Endothelial cell of hepatic sinusoid (primary cell): Measurements from ENCODE around the gene SIRT5.

ENCODE experiments used
- in situ Hi-C: cut with HindIII; loops from 2 replicates; pipeline ENCODE4 v1.10.0; 2017; ENCODE audit warnings: low sequenced_read_pairs

Gene SIRT5

DNA sequence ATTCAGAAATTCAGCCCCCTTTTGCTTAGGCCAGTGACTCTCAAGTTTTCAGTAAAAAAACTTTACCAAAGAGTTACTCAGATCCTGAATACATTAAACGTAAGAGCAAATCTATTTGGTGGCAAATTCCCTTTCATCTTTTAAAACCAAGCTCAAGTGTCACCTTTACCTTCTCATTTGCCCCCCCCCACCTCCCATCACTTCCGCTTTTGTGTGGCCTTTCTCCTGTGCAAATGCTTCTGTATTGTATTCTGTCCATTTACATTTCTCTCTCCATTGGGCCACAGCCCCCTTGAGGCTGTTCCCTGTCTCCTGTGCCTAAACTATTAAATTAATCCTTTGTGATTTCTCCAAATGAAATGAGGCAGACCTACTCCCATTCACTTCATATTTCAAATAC, 42.7 kb downstream of the SIRT5 start:
- in situ Hi-C loops: no loop called here

DNA sequence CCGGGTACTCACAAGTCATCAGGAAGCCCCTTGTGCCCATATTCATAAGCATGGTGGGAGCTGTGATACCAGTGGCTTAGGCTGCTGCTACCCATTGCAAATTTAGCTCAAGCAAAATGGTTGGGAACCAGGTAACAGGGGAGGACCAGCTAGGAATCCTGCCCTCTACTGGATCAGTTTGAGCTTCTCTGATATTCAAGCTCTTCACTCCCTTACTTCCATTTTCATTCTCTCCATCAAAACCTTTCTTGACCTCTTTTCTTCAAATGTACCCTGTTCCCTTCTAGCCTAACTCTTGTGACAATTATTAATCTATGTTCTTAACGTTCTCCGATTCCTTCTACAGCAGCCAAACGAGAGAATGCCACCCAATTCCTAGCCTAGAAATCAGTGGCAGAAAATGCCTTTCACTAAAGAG, 50.5 kb downstream of the SIRT5 start:
- in situ Hi-C loops: no loop called here

DNA sequence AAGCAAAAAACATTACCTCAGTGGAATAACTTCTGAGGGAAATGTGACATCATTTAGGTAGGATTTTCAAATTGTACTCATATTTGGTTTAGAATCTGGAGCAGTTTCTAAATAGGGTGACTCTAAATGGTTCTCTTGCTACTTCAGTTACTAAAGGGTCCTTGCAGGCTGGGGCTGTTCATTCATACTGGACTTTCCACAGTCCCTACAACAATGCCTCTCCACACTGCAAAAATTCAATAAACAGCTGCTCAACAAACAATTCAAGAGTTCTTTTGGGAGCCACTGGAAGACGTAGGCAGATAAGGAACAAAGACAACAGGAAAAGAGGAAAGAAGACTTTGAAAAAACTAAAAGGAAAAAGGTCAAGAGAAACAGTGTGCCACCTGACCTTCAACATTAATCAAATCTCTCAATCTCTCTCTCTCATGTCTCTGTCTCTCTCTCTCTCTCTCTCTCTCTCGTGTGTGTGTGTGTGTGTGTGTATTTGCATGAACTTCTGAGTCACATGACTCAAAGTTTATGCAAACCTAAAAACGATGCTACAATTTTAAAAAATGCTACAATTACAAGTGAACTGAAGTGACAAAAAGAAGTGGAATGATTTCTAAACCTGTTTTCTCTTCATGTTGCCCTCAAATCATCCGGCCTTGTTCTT, 55.2 kb downstream of the SIRT5 start:
- in situ Hi-C loops: no loop called here

DNA sequence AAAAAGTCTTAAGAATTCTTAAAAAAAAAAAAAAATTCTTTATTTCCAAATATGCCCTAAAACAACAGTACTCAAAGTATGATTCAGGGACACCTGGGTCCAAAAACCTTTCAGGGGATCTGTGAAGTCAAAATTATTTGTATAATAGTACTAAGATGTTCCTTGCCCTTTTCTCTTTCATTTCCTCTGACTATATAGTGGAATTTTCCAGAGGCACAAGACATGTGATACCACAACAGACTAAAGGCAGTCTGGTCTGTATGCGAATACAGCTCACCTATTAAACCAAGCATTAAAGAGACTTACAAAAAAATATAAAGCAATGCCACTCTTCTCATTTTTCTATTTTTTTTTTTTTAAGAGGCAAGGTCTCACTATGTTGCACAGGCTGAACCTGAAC, 56.1 kb downstream of the SIRT5 start:
- in situ Hi-C loops: no loop called here

DNA sequence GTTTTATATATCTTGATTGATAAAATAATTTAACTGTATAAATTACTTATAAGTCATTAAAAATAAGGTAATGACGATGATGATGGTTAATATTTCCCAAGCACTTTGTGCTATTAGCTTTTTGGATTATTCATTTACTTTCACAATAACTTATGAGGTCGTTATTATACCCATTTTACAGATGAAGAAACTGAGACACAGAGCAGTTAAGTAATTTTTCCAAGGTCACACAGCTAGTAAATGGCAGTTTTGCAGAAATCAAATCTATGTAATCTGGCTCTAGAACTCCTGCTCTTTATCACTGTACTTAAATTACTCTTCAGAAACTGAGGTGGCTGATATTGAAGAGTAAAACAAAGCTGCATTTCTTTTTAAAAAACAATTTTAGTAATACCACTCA, 58.9 kb downstream of the SIRT5 start:
- in situ Hi-C loops: no loop called here

DNA sequence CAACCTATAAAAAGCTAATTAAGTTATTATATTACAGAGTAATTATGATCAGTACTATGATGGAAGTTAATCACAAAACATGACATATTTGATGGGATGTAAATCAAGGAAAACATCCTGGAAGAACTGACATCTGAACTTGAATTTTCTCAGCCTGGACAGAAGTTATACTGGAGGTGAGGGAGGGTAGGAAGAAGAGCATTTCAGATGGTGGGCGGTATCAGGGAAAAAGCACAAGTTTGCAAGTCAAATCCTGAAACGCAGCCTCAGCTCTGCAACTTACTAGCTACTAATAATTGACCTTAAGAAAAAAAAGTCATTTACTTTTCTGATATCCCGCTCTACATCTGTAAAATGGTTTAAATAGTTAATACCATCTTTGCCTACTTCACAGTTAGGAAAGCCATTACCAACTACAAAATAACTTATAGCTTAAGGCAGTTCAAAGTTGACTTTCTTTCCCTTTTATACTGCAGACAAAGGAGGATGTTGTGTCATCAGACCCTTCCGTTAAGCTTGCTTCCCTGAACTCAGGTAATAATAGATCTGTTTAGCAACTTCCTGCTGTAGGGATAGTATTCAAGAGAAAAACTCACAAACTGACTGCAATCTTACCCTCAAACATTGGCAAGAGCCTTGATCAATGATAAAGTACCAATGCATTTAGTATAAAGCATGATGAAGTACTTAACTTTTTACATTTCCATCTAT, 61.7 kb downstream of the SIRT5 start:
- in situ Hi-C loops: no loop called here

GRCh38 chr6:13638014-13638413, 63.6 kb downstream of the SIRT5 start:
- in situ Hi-C loops: no loop called here

- in situ Hi-C loops: no loop called here
Measured at GRCh38 chr6:13638626-13639025, 64.2 kb downstream of the SIRT5 start.

- in situ Hi-C loops: no loop called here
Measured at GRCh38 chr6:13641315-13641714, 66.9 kb downstream of the SIRT5 start.

DNA sequence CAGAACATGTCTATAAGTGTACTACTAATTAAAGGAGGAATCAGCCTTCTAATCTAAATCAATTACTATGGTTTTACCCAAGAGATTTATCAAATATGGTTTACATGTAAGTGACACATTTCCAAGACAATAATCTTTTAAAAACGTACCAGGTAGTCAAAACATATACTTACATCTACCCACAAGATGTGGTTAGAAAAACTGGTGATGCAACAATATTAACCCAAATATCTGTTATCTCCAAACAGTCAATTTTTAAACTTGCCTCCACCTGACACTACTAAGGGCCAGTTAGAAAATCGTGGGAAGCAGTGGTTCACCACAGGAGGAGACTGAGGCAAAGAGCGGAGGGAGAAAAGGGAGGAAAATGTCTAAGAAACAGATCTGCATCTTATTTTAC, 68.7 kb downstream of the SIRT5 start:
- in situ Hi-C loops: no loop called here

GRCh38 chr6:13648850-13649249, 74.4 kb downstream of the SIRT5 start:
- in situ Hi-C loops: no loop called here

DNA sequence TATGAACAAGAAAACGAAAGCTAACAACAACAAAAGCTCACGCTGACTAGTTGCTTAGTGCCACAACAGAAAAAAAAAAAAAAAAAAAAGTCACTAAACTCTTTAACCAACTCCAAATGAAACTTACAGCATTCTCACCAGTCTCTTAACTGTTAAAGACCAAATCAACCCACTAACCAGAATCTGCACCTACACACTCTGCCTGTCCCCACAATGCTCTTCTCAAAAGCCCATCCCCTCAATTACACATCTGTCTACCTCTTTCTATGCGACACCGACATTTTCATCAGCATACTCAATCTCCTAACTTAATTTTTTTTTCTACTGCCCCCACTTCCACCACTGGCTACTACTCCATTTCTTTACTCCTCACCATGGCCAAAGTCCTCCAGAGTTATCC, 75.0 kb downstream of the SIRT5 start:
- in situ Hi-C loops: no loop called here

DNA sequence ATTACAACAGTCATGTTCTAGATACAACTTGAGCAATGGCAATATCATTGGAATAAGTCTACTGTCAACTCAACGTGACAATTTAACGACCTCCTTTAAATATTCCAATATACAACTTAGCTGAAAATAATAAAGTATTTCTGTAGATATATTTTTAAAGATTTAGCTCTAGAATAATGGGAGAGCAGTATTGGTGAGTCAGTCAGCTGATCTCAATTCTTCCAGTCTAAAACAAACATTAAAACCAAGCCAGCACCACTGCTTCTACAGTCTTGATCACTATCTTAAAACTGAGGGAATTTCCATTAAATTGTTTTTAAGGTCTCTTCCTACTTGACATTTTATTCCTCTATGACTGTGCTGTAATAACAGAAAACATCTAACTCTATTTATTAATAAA, 78.9 kb downstream of the SIRT5 start:
- in situ Hi-C loops: no loop called here

GRCh38 chr6:13654496-13654895, 80.1 kb downstream of the SIRT5 start:
- in situ Hi-C loops: no loop called here

DNA sequence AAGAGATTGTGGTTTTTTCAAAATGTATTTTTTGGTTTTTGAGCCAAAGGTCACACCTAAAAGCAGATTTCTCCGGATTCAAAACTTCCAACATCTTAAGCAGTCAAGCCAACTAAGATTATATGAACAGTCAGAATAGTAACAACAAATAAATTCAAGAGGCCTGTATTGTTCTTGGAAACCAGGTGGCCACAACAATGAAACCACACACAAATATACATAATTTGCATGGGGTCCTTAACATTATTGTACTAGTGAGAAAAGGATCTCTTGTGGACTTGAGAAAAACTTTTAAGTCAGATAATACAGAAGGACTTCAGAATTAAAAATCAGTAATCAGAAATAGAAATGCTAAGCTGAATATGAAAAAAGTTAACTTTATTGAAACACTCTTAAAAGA, 81.3 kb downstream of the SIRT5 start:
- in situ Hi-C loops: no loop called here

- in situ Hi-C loops: no loop called here
Measured at GRCh38 chr6:13660273-13660672, 85.9 kb downstream of the SIRT5 start.

- in situ Hi-C loops: no loop called here
Measured at GRCh38 chr6:13660893-13661292, 86.5 kb downstream of the SIRT5 start.

DNA sequence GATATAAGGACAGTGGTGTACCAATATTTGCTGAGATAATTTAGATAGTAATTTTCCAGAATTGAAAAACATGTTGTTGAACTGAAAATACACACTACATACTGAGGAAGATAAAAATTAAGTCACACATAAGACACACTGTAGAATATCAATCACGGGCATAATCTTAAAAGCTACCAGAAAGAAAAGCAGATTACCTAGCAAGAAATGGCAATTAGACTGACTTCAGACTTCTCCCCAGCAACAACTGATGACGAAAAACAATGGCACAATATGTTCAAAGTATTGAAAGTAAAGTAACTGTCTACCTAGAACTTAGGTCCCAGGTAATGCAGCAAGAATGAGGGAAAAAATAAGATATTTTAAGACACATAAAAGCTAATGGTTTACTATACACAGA, 87.2 kb downstream of the SIRT5 start:
- in situ Hi-C loops: no loop called here

GRCh38 chr6:13662651-13663334, 88.4 kb downstream of the SIRT5 start:
- in situ Hi-C loops: no loop called here

DNA sequence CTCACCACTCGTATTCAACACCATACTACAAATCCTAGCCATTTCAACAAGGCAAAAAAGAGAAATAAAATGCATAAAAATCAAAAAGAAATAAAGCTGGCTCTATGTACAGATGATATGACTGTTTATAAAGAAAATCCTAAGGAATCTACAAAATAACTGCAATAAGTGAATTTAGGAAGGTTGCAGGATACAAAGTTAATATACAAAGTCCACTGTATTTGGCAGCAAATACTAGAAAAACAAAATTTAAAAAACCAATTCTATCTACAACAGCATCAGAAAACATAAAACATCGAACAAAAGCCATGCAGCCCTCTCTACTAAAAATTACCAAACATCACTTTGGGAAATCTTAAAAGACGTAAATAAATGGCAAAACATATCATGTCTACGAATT, 89.6 kb downstream of the SIRT5 start:
- in situ Hi-C loops: no loop called here
